Thoracic aorta (tissue), 2 donors: Measurements from ENCODE around the gene MTRF1. TPM values are rescaled to one million over a fixed set of nuclear protein-coding genes. Genes with fewer than 3 reads are reported as not detected.

ENCODE experiments used
- ATAC-seq: fragments of 150-250 bp; one replicate; pipeline ENCODE4 v1.8.0; 2017; ENCODE audit warnings: low read depth; ENCODE audit not compliant: insufficient number of reproducible peaks, low FRiP score
- DNase-seq: peaks from one replicate; pipeline ENCODE4 v3.0.0-alpha.2; 2020; ENCODE audit warnings: low spot score
- H3K27ac ChIP-seq, 2 donors: fragments of 200-600 bp; sonication (generic); 1 replicate in 1 of 2; 2 replicates in 1 of 2; pipeline ENCODE4 v1.5.1; 2016; ENCODE audit warnings: mild to moderate bottlenecking in 2 of 2, moderate library complexity in 2 of 2
- H3K27me3 ChIP-seq: fragments of 200-600 bp; sonication (generic); replicated peaks from 2 replicates; pipeline ENCODE4 v1.6.0; 2016; ENCODE audit warnings: mild to moderate bottlenecking; ENCODE audit not compliant: insufficient read depth
- H3K36me3 ChIP-seq: fragments of 200-600 bp; sonication (generic); one replicate; pipeline ENCODE4 v1.5.1; 2016
- H3K4me1 ChIP-seq, 2 donors: fragments of 200-600 bp; sonication (generic); 1 replicate in 1 of 2; 2 replicates in 1 of 2; pipeline versions ENCODE4 v1.5.1 to v1.6.0; 2016; ENCODE audit warnings: low read depth in 2 of 2, mild to moderate bottlenecking in 1 of 2; ENCODE audit not compliant: control insufficient read depth in 1 of 2
- H3K4me3 ChIP-seq: fragments of 200-600 bp; sonication (generic); 2 replicates; pipeline ENCODE4 v1.5.1; 2016; ENCODE audit warnings: mild to moderate bottlenecking
- H3K9me3 ChIP-seq: fragments of 200-600 bp; sonication (generic); 2 replicates; pipeline ENCODE4 v1.5.1; 2016
- total RNA-seq, 2 donors: library from RNA; depleted of rRNA; stranded (reverse); fragments of >200 nt; gene quantifications; one replicate each; pipeline versions ENCODE4 v1.1.0 to v1.2.3, GENCODE V29; 2016
- TF ChIP-seq, protein P1 (sequence below): fragments of 200-600 bp; sonication (generic); IDR thresholded peaks from one replicate; pipeline ENCODE4 v1.5.1; 2019; ENCODE audit warnings: antibody characterized with exemption

The MTRF1 gene
- total RNA-seq, 2 donors from 2014 or later = 2.3 to 13.9 TPM

GRCh38 chr13:41222259-41222852 lies 41.0 kb downstream of the MTRF1 start:
- no peaks in the 10 kb centered on the region for H3K4me1 ChIP-seq
- no peaks in the 10 kb centered on the region for H3K9me3 ChIP-seq
- no peak for DNase-seq
- no peaks in the 10 kb centered on the region for H3K27me3 ChIP-seq
- no peak overlapping the region for H3K27ac ChIP-seq
- TF ChIP-seq, protein P1, sequence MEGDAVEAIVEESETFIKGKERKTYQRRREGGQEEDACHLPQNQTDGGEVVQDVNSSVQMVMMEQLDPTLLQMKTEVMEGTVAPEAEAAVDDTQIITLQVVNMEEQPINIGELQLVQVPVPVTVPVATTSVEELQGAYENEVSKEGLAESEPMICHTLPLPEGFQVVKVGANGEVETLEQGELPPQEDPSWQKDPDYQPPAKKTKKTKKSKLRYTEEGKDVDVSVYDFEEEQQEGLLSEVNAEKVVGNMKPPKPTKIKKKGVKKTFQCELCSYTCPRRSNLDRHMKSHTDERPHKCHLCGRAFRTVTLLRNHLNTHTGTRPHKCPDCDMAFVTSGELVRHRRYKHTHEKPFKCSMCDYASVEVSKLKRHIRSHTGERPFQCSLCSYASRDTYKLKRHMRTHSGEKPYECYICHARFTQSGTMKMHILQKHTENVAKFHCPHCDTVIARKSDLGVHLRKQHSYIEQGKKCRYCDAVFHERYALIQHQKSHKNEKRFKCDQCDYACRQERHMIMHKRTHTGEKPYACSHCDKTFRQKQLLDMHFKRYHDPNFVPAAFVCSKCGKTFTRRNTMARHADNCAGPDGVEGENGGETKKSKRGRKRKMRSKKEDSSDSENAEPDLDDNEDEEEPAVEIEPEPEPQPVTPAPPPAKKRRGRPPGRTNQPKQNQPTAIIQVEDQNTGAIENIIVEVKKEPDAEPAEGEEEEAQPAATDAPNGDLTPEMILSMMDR = peak; percentile 81
- no peaks in the 10 kb centered on the region for H3K36me3 ChIP-seq
- no peak for ATAC-seq
- no peak overlapping the region for H3K4me3 ChIP-seq

DNA sequence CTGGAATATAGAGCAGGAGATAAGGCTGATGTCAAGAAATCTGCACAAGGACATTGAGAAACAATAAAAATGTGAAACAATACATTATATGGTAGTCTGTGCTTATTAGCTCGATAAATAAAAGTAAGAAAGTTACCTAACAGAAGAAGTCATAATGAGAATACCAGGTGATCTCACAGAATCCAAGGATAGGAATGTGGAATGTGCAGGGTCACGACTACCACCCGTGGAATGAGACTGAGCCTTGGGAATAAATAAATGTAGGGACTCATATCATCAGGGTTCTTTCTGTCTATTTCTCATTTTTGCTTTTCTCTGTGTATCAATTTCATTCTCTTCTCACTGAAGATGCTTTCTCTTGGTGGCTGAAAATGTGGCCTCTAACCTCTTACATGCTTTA lies 43.0 kb downstream of the MTRF1 start:
- H3K9me3 ChIP-seq = no peaks in the 10 kb centered on the region
- H3K4me1 ChIP-seq = no peaks in the 10 kb centered on the region
- no peak overlapping the region for H3K4me3 ChIP-seq
- no peak overlapping the region for H3K27ac ChIP-seq
- ATAC-seq = no peak
- DNase-seq = no peak
- no peaks in the 10 kb centered on the region for H3K36me3 ChIP-seq
- TF ChIP-seq, protein P1 = no peak
- H3K27me3 ChIP-seq = no peaks in the 10 kb centered on the region

GRCh38 chr13:41216160-41216559 lies 47.2 kb downstream of the MTRF1 start:
- Histone ChIP-seq H3K36me3 (no peaks in the 10 kb centered on the region), H3K4me3 (no peak overlapping the region), H3K9me3 (peaks cover 6% of the 10 kb centered on the region), H3K27me3 (no peaks in the 10 kb centered on the region), H3K4me1 (no peaks in the 10 kb centered on the region), H3K27ac (no peak overlapping the region)
- DNase-seq = no peak
- TF ChIP-seq, protein P1 = no peak
- ATAC-seq = no peak

GRCh38 chr13:41213919-41214318 lies 49.5 kb downstream of the MTRF1 start:
- Histone ChIP-seq H3K4me1 (no peaks in the 10 kb centered on the region), H3K4me3 (no peak overlapping the region), H3K27me3 (no peaks in the 10 kb centered on the region), H3K36me3 (no peaks in the 10 kb centered on the region), H3K9me3 (peaks cover 7% of the 10 kb centered on the region), H3K27ac (no peak overlapping the region)
- ATAC-seq (no peak), DNase-seq (no peak)
- TF ChIP-seq, protein P1 = no peak

DNA sequence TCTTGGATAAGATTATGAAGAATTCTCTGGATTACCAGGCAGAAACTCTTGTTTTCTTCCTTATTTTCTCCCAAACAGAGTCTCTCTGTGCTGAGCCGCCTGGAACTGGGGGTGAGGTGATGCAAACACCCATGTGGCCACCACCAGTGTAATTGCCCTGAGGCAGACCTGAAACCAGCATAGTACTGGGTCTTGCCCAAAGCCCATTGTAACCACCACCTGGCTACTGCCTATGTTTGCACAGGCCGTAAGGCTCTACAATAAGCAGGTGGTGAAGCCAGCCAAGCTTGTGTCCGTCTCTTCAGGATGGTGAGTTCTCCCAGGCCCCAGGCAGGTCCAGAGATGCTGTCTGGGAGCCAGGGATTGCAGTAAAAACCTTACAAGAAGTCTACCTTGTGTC lies 50.1 kb downstream of the MTRF1 start:
- ATAC-seq (no peak), DNase-seq (no peak)
- no peaks in the 10 kb centered on the region for H3K36me3 ChIP-seq
- no peaks in the 10 kb centered on the region for H3K4me1 ChIP-seq
- no peak overlapping the region for H3K27ac ChIP-seq
- H3K27me3 ChIP-seq = no peaks in the 10 kb centered on the region
- TF ChIP-seq, protein P1 = no peak
- peaks cover 7% of the 10 kb centered on the region for H3K9me3 ChIP-seq
- H3K4me3 ChIP-seq = no peak overlapping the region
